GM21360 (cell line): Measurements from ENCODE around the gene TMA7B.

Source experiments
- ATAC-seq: cut with Tn5 transposase; IDR thresholded peaks from one replicate; pipeline ENCODE4 v1.9.1; 2021; ENCODE audit warnings: mild to moderate bottlenecking, moderate library complexity; ENCODE audit not compliant: unreplicated experiment

TMA7B gene

GRCh38 chr22:39959640-39960447, at the start of gene TMA7B:
Gene TMA7B (plus strand): TSS chr22:39960397. CDS start chr22:39964375, 3,978 bp downstream.
- no peak for ATAC-seq

GRCh38 chr22:39910876-39911613, 49.2 kb upstream of the TMA7B start:
- ATAC-seq, result no peak

GRCh38 chr22:39913321-39913720, 46.9 kb upstream of the TMA7B start:
- ATAC-seq, result no peak

DNA sequence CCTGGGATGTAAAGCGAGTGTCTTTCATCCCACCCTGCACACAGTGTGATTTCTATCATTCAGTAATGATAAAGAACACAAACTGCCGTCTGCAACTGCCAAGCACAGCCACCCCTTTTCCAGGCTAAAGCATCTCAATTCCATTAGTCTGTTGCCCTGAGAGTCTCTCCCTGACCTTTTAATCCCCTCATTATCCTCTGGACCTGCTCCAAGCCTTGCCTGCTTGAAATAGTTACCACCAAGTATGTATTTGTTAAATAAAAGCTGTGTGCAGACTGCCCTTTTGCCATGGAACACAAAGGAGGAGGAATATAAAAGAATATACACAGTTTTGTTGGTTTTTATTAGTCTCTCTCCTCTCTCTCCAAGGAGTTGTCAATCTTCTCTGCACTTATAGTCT, 46.3 kb upstream of the TMA7B start:
- ATAC-seq, result no peak

GRCh38 chr22:39914584-39914983, 45.6 kb upstream of the TMA7B start:
- no peak for ATAC-seq

GRCh38 chr22:39915295-39915726, 44.9 kb upstream of the TMA7B start:
- ATAC-seq, result no peak

DNA sequence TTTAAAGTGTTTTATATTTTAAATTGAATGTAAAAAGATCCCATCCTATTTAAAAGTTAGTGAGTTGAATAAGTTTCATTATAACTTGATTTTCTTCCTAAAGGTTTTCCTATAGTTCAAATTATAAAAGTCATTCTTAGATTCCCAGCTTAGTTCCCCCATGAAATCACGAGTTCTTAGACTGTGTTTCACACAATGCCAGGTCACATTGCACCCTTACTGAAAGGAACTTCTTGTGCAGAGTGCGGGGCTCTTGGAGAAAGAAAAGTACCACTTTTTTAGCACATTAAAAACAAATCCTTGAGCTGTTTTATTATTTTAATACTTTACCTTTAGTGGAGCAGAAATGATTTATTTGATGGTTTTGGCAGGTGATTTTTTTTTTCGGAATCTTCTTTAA, 43.7 kb upstream of the TMA7B start:
- ATAC-seq, result no peak

GRCh38 chr22:39917197-39917643, 43.0 kb upstream of the TMA7B start:
- ATAC-seq, result no peak

GRCh38 chr22:39917776-39918495, 42.3 kb upstream of the TMA7B start:
- ATAC-seq, result no peak

DNA sequence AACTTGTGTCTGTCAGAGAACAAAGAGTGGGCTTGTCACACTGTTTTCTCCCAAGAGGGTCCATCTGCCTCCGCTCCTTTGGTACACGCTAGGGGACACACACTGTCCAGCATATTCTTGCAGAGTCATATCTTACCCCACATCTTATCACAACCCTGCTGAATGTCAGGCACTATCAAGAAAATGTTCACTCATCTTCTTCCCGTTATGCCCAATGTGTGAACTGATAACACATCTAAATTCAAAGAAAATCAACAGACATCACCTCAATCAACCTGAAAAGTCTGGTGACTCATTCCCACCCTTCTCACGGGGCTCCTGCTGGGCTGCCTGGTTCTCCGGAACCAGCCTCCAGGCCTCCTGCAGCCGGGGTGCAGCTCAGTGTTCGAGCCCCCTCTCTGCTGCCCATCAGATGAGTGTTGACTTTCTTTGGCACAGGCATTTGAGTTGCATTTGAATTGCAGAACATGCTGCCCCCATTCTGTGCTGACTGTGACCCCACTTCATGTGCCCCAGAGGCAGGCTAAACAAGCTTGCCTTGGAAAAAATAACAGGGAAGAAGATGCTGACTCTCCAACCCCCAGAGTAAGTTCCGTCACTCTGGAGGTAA, 40.0 kb upstream of the TMA7B start:
- no peak for ATAC-seq

- ATAC-seq, result no peak
These were observed 36.5 kb upstream of the TMA7B start for GRCh38 chr22:39923696-39924095.

GRCh38 chr22:39924286-39924685, 35.9 kb upstream of the TMA7B start:
- ATAC-seq, result no peak

GRCh38 chr22:39925273-39925672, 34.9 kb upstream of the TMA7B start:
- no peak for ATAC-seq

DNA sequence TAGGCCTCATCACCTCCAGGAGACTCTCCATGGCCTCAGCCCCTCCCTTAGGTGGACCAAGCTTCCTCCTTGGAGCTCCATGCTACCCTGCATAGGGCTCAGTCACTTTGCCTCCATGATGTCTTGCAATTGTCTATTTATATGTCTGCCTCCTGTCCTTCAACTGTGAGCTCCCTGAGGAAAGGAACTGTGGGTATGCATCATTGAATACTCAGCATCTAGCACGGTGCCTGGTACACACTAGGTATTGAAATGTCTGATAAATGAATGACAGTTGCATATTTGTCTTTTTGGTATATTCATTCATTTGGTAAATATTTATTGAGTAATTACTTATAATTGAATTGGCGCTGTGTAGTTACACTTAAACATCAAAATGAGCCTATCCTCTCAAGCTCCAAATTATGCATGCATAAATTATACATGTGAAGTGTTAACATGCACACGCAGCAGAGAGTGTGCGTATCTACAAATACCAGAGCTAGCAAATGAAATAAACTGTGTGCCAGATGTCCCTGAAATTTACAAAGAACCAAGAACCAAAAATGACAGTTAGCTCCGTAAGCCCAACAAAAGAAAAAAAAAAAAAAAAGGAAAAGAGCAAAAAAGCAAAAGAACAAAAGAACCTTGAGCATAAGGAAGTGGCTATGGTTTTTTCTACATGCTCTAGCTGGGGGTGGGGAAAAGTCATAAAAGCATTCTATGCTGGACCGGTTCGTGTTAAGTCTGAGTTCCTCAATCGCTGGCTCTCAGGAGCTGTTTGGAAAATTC, 34.1 kb upstream of the TMA7B start:
- ATAC-seq, result no peak

DNA sequence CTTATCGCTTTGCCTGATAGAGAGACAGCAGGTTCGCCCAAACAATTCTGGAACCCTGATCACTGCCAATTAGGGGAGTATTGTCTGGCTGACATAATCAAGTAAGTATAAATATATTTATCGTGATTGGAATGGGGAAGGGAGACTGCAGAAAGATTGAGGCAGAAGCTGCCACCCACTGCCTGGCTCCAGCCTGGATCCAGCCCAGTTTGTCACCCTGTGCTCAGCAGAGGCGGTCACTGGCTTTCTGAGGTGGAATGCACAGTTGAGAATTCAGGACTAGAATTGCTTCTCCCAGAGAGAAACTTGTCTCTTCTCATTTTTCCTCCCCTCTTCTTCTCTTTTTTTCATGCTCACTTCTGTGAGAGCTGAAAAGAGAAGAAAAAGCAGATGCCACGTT, 33.4 kb upstream of the TMA7B start:
- ATAC-seq, result no peak

GRCh38 chr22:39927544-39927943, 32.7 kb upstream of the TMA7B start:
- ATAC-seq, result no peak

DNA sequence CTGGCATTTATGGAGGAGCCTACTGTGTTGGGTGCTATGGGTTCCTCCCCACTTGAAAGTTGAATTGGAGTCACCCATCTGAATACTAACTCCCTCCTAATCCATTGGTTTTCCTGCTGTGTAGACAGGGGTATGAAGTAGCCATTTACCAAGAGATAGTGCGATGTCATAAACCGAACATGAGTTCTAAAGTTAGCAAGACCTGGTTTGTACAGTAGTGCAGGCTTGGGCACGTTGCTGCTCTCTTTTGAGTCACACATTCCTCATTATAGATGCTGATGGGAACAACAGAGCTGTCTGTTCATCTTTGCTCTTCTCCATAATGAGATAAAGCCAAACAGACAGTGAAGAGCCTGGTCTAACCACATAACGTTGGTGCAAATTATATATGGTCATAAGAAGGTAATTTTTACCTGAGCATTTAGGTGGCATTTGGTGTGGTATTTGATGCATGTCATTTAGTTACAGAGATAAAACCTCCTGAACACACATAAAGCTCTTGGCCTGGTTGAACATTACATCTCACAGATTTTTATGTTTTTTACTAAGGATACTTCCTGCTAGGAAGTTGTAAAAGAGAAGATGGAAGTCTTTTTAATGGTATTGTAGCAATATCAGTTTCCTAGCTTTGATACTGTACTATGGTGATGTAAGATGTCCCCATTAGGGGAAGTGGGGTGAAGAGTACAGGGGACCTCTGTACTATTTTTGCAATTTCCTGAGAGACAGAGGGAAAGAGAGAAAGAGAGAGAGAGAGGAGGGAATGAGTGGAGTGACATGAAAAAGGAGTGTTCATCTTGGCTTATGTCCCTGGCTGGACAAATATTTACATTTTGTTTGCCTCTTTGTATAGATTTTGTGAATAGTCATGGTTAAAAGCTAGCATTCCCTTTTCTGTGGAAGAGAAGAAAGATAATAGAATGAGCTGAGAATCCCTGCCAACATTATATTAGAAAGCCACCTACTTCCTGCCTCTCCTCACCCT, 31.4 kb upstream of the TMA7B start:
- ATAC-seq, result no peak

DNA sequence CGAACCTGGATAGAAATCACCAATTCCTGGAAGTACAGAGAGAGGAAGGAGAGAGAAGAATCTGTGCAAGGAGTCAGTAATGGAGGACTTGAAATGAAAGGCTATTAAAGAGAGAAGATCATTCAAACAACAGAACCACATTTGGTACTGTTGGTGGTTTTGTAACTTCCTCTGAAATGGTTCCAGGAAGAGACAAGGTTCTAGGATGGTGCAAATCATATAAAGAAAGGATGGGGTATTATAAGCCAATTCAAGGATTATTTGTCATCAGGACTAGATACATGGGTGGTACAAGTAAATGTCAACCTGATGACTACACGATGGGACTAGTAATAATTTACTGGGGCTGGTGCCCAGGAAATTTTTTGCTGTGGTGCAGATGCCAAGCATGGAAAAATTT, 28.9 kb upstream of the TMA7B start:
- ATAC-seq, result no peak

DNA sequence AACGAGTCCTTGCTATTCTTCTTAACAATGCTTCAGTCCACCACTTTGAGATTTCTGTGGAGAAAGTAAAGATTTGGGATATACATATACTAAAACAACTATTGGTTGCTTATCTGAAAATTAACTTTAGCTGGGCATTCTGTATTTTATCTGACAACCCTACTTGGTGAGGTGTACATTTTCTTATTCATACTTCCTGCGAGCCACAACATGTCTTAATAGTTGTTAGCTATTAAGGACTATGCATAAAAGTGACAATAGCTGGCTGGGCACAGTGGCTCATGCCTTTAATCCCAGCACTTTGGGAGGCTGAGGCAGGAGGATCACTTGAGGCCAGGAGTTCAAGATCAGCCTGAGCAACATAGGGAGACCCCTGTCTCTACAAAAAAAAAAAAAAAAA, 28.0 kb upstream of the TMA7B start:
- no peak for ATAC-seq
